ENCODE results near the gene TM9SF2. TPM values are rescaled to one million over a fixed set of nuclear protein-coding genes. Genes with fewer than 3 reads are reported as not detected.

TM9SF2 gene
- total and polyA plus RNA-seq, 4 donors, result 100 to 175 (median 133) TPM

- DNase-seq (ENCODE audit: low read depth in 4 of 6, low spot score in 6 of 6), result no peak
- Histone ChIP-seq H3K36me3 (ENCODE audit: control insufficient read depth, insufficient read depth, low read length) (peaks cover 24% of the 10 kb centered on the region), H3K9me3 (ENCODE audit: control insufficient read depth, insufficient read depth, low read length) (no peaks in the 10 kb centered on the region), H3K27me3 (ENCODE audit: control insufficient read depth, insufficient read depth, low read length) (no peaks in the 10 kb centered on the region), H3K27ac (ENCODE audit: low read depth, low read length) (no peak overlapping the region), H3K4me3 (ENCODE audit: low read depth, low read length) (no peak overlapping the region), H3K4me1 (ENCODE audit: control insufficient read depth, insufficient read depth, low read length) (no peaks in the 10 kb centered on the region)
- 92% methylated on average over 2 of the region's 4 CpGs for WGBS (ENCODE audit: insufficient coverage)
These were observed 47.2 kb downstream of the TM9SF2 start for GRCh38 chr13:99548448-99548847.

- H3K4me1 ChIP-seq (ENCODE audit: control insufficient read depth, insufficient read depth, low read length), result no peaks in the 10 kb centered on the region
- no peaks in the 10 kb centered on the region for H3K27me3 ChIP-seq (ENCODE audit: control insufficient read depth, insufficient read depth, low read length)
- H3K4me3 ChIP-seq (ENCODE audit: low read depth, low read length), result no peak overlapping the region
- no peaks in the 10 kb centered on the region for H3K9me3 ChIP-seq (ENCODE audit: control insufficient read depth, insufficient read depth, low read length)
- no peak for DNase-seq (ENCODE audit: low read depth in 4 of 6, low spot score in 6 of 6)
- 76% methylated on average over 2 of the region's 5 CpGs for WGBS (ENCODE audit: insufficient coverage)
- H3K36me3 ChIP-seq (ENCODE audit: control insufficient read depth, insufficient read depth, low read length), result peaks cover 11% of the 10 kb centered on the region
- no peak overlapping the region for H3K27ac ChIP-seq (ENCODE audit: low read depth, low read length)
These were observed 51.8 kb downstream of the TM9SF2 start for GRCh38 chr13:99553033-99553432.

- H3K9me3 ChIP-seq (ENCODE audit: control insufficient read depth, insufficient read depth, low read length), result no peaks in the 10 kb centered on the region
- peaks cover 11% of the 10 kb centered on the region for H3K36me3 ChIP-seq (ENCODE audit: control insufficient read depth, insufficient read depth, low read length)
- H3K27ac ChIP-seq (ENCODE audit: low read depth, low read length), result no peak overlapping the region
- DNase-seq (ENCODE audit: low read depth in 4 of 6, low spot score in 6 of 6), result no peak
- no CpG with 5 or more reads among the region's 5 CpGs for WGBS (ENCODE audit: insufficient coverage)
- no peaks in the 10 kb centered on the region for H3K27me3 ChIP-seq (ENCODE audit: control insufficient read depth, insufficient read depth, low read length)
- no peak overlapping the region for H3K4me3 ChIP-seq (ENCODE audit: low read depth, low read length)
- H3K4me1 ChIP-seq (ENCODE audit: control insufficient read depth, insufficient read depth, low read length), result no peaks in the 10 kb centered on the region
These were observed 53.9 kb downstream of the TM9SF2 start for GRCh38 chr13:99555149-99555548.

- H3K4me3 ChIP-seq (ENCODE audit: low read depth, low read length), result no peak overlapping the region
- no peaks in the 10 kb centered on the region for H3K9me3 ChIP-seq (ENCODE audit: control insufficient read depth, insufficient read depth, low read length)
- H3K27me3 ChIP-seq (ENCODE audit: control insufficient read depth, insufficient read depth, low read length), result no peaks in the 10 kb centered on the region
- peaks cover 15% of the 10 kb centered on the region for H3K36me3 ChIP-seq (ENCODE audit: control insufficient read depth, insufficient read depth, low read length)
- H3K27ac ChIP-seq (ENCODE audit: low read depth, low read length), result no peak overlapping the region
- no peak for DNase-seq (ENCODE audit: low read depth in 4 of 6, low spot score in 6 of 6)
- no peaks in the 10 kb centered on the region for H3K4me1 ChIP-seq (ENCODE audit: control insufficient read depth, insufficient read depth, low read length)
- WGBS (ENCODE audit: insufficient coverage), result 83% methylated on average over 1 of the region's 7 CpGs
These were observed 55.7 kb downstream of the TM9SF2 start for GRCh38 chr13:99556867-99557443.

- Histone ChIP-seq H3K27ac (ENCODE audit: low read depth, low read length) (no peak overlapping the region), H3K4me1 (ENCODE audit: control insufficient read depth, insufficient read depth, low read length) (no peaks in the 10 kb centered on the region), H3K4me3 (ENCODE audit: low read depth, low read length) (no peak overlapping the region), H3K9me3 (ENCODE audit: control insufficient read depth, insufficient read depth, low read length) (no peaks in the 10 kb centered on the region), H3K36me3 (ENCODE audit: control insufficient read depth, insufficient read depth, low read length) (peaks cover 9% of the 10 kb centered on the region), H3K27me3 (ENCODE audit: control insufficient read depth, insufficient read depth, low read length) (no peaks in the 10 kb centered on the region)
- 80% methylated on average over 1 of the region's 4 CpGs for WGBS (ENCODE audit: insufficient coverage)
- no peak for DNase-seq (ENCODE audit: low read depth in 4 of 6, low spot score in 6 of 6)
These were observed 57.4 kb downstream of the TM9SF2 start for GRCh38 chr13:99558570-99559180.

- Histone ChIP-seq H3K4me1 (ENCODE audit: control insufficient read depth, insufficient read depth, low read length) (no peaks in the 10 kb centered on the region), H3K36me3 (ENCODE audit: control insufficient read depth, insufficient read depth, low read length) (peaks cover 9% of the 10 kb centered on the region), H3K9me3 (ENCODE audit: control insufficient read depth, insufficient read depth, low read length) (no peaks in the 10 kb centered on the region), H3K27me3 (ENCODE audit: control insufficient read depth, insufficient read depth, low read length) (no peaks in the 10 kb centered on the region), H3K4me3 (ENCODE audit: low read depth, low read length) (no peak overlapping the region), H3K27ac (ENCODE audit: low read depth, low read length) (no peak overlapping the region)
- no CpG with 5 or more reads among the region's 2 CpGs for WGBS (ENCODE audit: insufficient coverage)
- no peak for DNase-seq (ENCODE audit: low read depth in 4 of 6, low spot score in 6 of 6)
These were observed 58.3 kb downstream of the TM9SF2 start for GRCh38 chr13:99559560-99559959.

- H3K4me1 ChIP-seq (ENCODE audit: control insufficient read depth, insufficient read depth, low read length), result peaks cover 4% of the 10 kb centered on the region
- H3K27me3 ChIP-seq (ENCODE audit: control insufficient read depth, insufficient read depth, low read length), result no peaks in the 10 kb centered on the region
- H3K9me3 ChIP-seq (ENCODE audit: control insufficient read depth, insufficient read depth, low read length), result no peaks in the 10 kb centered on the region
- no peak for DNase-seq (ENCODE audit: low read depth in 4 of 6, low spot score in 6 of 6)
- no peak overlapping the region for H3K27ac ChIP-seq (ENCODE audit: low read depth, low read length)
- H3K4me3 ChIP-seq (ENCODE audit: low read depth, low read length), result no peak overlapping the region
- H3K36me3 ChIP-seq (ENCODE audit: control insufficient read depth, insufficient read depth, low read length), result peaks cover 23% of the 10 kb centered on the region
These were observed 62.1 kb downstream of the TM9SF2 start for GRCh38 chr13:99563404-99563803.

- Histone ChIP-seq H3K9me3 (ENCODE audit: control insufficient read depth, insufficient read depth, low read length) (peaks cover 2% of the 10 kb centered on the region), H3K4me1 (ENCODE audit: control insufficient read depth, insufficient read depth, low read length) (peaks cover 4% of the 10 kb centered on the region), H3K27ac (ENCODE audit: low read depth, low read length) (no peak overlapping the region), H3K27me3 (ENCODE audit: control insufficient read depth, insufficient read depth, low read length) (no peaks in the 10 kb centered on the region), H3K36me3 (ENCODE audit: control insufficient read depth, insufficient read depth, low read length) (peaks cover 23% of the 10 kb centered on the region), H3K4me3 (ENCODE audit: low read depth, low read length) (no peak overlapping the region)
- WGBS (ENCODE audit: insufficient coverage), result 100% methylated on average over 1 of the region's 2 CpGs
- DNase-seq (ENCODE audit: low read depth in 4 of 6, low spot score in 6 of 6), result no peak
These were observed 63.1 kb downstream of the TM9SF2 start for GRCh38 chr13:99564386-99564785.

- Histone ChIP-seq H3K27me3 (ENCODE audit: control insufficient read depth, insufficient read depth, low read length) (no peaks in the 10 kb centered on the region), H3K4me1 (ENCODE audit: control insufficient read depth, insufficient read depth, low read length) (peaks cover 4% of the 10 kb centered on the region), H3K36me3 (ENCODE audit: control insufficient read depth, insufficient read depth, low read length) (peaks cover 22% of the 10 kb centered on the region), H3K27ac (ENCODE audit: low read depth, low read length) (no peak overlapping the region), H3K9me3 (ENCODE audit: control insufficient read depth, insufficient read depth, low read length) (peaks cover 2% of the 10 kb centered on the region), H3K4me3 (ENCODE audit: low read depth, low read length) (no peak overlapping the region)
- DNase-seq (ENCODE audit: low read depth in 4 of 6, low spot score in 6 of 6), result no peak
- 77% methylated on average over 28 of the region's 30 CpGs for WGBS (ENCODE audit: insufficient coverage)
These were observed 64.3 kb downstream of the TM9SF2 start for GRCh38 chr13:99565478-99566124.
